K562 (cell line): Measurements from ENCODE around the gene CRYBB2.

Source experiments
- BHLHE40 ChIP-seq: IDR thresholded peaks from 2 replicates; pipeline ENCODE4 v1.6.1; 2011; ENCODE audit warnings: low read length, improper control_type of control experiment
- CEBPB ChIP-seq: fragments of 450-650 bp; IDR thresholded peaks from 2 replicates; pipeline ENCODE4 v1.6.1; 2016; ENCODE audit warnings: missing genetic modification characterization, missing compliant biosample characterization
- POLR2A ChIP-seq: fragments of 450-650 bp; conservative IDR thresholded peaks from 2 replicates; pipeline ENCODE4 v1.6.1; 2016
- RAD21 ChIP-seq, 2 experiments: fragments of 250-450 bp in 1 of 2; fragments of 450-650 bp in 1 of 2; sonication (Bioruptor Pico) in 1 of 2; formaldehyde crosslinking in 1 of 2; IDR thresholded peaks in 1 of 2; conservative IDR thresholded peaks in 1 of 2; 2 replicates each; pipeline versions ENCODE4 v1.4.0 to v1.8.0; 2020 to 2022; ENCODE audit warnings: mild to moderate bottlenecking in 2 of 2, moderate library complexity in 1 of 2
- SIN3A ChIP-seq, 2 experiments: fragments of 150-350 bp in 1 of 2; IDR thresholded peaks; 2 replicates each; pipeline ENCODE4 v1.6.1; 2011 to 2016; ENCODE audit warnings: borderline replicate concordance in 2 of 2, low read depth in 2 of 2, low read length in 2 of 2, mild to moderate bottlenecking in 2 of 2, moderate library complexity in 2 of 2; ENCODE audit not compliant: control insufficient read depth in 1 of 2
- USF1 ChIP-seq: sonication (generic); formaldehyde crosslinking; IDR thresholded peaks from 2 replicates; pipeline ENCODE4 v1.9.0; 2022; ENCODE audit warnings: mild to moderate bottlenecking, missing genetic modification reagents
- ZBTB5 ChIP-seq: fragments of 450-650 bp; IDR thresholded peaks from 2 replicates; pipeline ENCODE4 v1.6.1; 2017; ENCODE audit warnings: antibody characterized with exemption
- ZC3H8 ChIP-seq: fragments of 450-650 bp; IDR thresholded peaks from 2 replicates; pipeline ENCODE4 v1.6.1; 2017
- ZFP30 ChIP-seq: fragments of 250-450 bp; sonication (Bioruptor Pico); IDR thresholded peaks from 2 replicates; pipeline ENCODE4 v1.8.0; 2022; ENCODE audit warnings: moderate library complexity, mild to moderate bottlenecking, inconsistent platforms, borderline replicate concordance
- TF ChIP-seq, protein P1 (sequence below): fragments of 250-450 bp; sonication (Bioruptor Pico); IDR thresholded peaks from 2 replicates; pipeline ENCODE4 v1.8.0; 2022; ENCODE audit warnings: moderate library complexity, mild to moderate bottlenecking, inconsistent platforms
- TF ChIP-seq, protein P2 (sequence below), 3 experiments: IDR thresholded peaks in 2 of 3; conservative IDR thresholded peaks in 1 of 3; 2 replicates each; pipeline ENCODE4 v1.5.1; 2011 to 2012; ENCODE audit warnings: low read length in 3 of 3, mild to moderate bottlenecking in 3 of 3, control low read depth in 2 of 3, improper control_type of control experiment in 1 of 3, inconsistent platforms in 1 of 3, low read depth in 1 of 3, mixed read lengths in 1 of 3, moderate library complexity in 1 of 3; ENCODE audit not compliant: insufficient read depth in 2 of 3
- TF ChIP-seq, protein P3 (sequence below), 3 experiments: fragments of 200-800 bp in 1 of 3; fragments of 250-450 bp in 1 of 3; fragments of 450-650 bp in 1 of 3; sonication (Bioruptor Pico) in 1 of 3; sonication (Bioruptor generic) in 1 of 3; formaldehyde crosslinking in 1 of 3; IDR thresholded peaks; 2 replicates each; pipeline versions ENCODE4 v1.6.1 to v1.8.0; 2016 to 2022; ENCODE audit warnings: mild to moderate bottlenecking in 2 of 3, missing genetic modification characterization in 2 of 3, missing compliant biosample characterization in 1 of 3, moderate library complexity in 1 of 3

GRCh38 chr22:25228822-25229221 is 9.4 kb downstream of the CRYBB2 start:
- TF ChIP-seq ZC3H8 (no peak), SIN3A (IDR thresholded peaks at IDR 0.05; ENCODE audit: borderline replicate concordance in 2 of 2, control insufficient read depth in 1 of 2, low read depth in 2 of 2, low read length in 2 of 2) (no peak), CEBPB (tag) (no peak), BHLHE40 (no peak), POLR2A (no peak), USF1 (CRISPR knock-in tag) (no peak), RAD21 (CRISPR knock-in tag; conservative IDR thresholded peaks at IDR 0.05 in 1 of 2, IDR thresholded peaks at IDR 0.05 in 1 of 2) (no peak), ZFP30 (CRISPR knock-in tag) (no peak), ZBTB5 (no peak)
- TF ChIP-seq, protein P1, sequence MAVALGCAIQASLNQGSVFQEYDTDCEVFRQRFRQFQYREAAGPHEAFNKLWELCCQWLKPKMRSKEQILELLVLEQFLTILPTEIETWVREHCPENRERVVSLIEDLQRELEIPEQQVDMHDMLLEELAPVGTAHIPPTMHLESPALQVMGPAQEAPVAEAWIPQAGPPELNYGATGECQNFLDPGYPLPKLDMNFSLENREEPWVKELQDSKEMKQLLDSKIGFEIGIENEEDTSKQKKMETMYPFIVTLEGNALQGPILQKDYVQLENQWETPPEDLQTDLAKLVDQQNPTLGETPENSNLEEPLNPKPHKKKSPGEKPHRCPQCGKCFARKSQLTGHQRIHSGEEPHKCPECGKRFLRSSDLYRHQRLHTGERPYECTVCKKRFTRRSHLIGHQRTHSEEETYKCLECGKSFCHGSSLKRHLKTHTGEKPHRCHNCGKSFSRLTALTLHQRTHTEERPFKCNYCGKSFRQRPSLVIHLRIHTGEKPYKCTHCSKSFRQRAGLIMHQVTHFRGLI = no peak
- TF ChIP-seq, protein P2, sequence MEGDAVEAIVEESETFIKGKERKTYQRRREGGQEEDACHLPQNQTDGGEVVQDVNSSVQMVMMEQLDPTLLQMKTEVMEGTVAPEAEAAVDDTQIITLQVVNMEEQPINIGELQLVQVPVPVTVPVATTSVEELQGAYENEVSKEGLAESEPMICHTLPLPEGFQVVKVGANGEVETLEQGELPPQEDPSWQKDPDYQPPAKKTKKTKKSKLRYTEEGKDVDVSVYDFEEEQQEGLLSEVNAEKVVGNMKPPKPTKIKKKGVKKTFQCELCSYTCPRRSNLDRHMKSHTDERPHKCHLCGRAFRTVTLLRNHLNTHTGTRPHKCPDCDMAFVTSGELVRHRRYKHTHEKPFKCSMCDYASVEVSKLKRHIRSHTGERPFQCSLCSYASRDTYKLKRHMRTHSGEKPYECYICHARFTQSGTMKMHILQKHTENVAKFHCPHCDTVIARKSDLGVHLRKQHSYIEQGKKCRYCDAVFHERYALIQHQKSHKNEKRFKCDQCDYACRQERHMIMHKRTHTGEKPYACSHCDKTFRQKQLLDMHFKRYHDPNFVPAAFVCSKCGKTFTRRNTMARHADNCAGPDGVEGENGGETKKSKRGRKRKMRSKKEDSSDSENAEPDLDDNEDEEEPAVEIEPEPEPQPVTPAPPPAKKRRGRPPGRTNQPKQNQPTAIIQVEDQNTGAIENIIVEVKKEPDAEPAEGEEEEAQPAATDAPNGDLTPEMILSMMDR (IDR thresholded peaks at IDR 0.05 in 2 of 3, conservative IDR thresholded peaks at IDR 0.05 in 1 of 3; ENCODE audit: insufficient read depth in 2 of 3, low read depth in 1 of 3, low read length in 3 of 3) = no peak
- TF ChIP-seq, protein P3, sequence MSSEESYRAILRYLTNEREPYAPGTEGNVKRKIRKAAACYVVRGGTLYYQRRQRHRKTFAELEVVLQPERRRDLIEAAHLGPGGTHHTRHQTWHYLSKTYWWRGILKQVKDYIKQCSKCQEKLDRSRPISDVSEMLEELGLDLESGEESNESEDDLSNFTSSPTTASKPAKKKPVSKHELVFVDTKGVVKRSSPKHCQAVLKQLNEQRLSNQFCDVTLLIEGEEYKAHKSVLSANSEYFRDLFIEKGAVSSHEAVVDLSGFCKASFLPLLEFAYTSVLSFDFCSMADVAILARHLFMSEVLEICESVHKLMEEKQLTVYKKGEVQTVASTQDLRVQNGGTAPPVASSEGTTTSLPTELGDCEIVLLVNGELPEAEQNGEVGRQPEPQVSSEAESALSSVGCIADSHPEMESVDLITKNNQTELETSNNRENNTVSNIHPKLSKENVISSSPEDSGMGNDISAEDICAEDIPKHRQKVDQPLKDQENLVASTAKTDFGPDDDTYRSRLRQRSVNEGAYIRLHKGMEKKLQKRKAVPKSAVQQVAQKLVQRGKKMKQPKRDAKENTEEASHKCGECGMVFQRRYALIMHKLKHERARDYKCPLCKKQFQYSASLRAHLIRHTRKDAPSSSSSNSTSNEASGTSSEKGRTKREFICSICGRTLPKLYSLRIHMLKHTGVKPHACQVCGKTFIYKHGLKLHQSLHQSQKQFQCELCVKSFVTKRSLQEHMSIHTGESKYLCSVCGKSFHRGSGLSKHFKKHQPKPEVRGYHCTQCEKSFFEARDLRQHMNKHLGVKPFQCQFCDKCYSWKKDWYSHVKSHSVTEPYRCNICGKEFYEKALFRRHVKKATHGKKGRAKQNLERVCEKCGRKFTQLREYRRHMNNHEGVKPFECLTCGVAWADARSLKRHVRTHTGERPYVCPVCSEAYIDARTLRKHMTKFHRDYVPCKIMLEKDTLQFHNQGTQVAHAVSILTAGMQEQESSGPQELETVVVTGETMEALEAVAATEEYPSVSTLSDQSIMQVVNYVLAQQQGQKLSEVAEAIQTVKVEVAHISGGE (CRISPR knock-in tag; IDR thresholded peaks at IDR 0.05) = no peak
